Occipital lobe (tissue), 2 donors: ENCODE results near the gene RGPD3. TPM values are rescaled to one million over a fixed set of nuclear protein-coding genes. Genes with fewer than 3 reads are reported as not detected.

Experiments used
- DNase-seq: peaks from one replicate; lab custom pipeline; 2025; lab: John Stamatoyannopoulos, UW
- total RNA-seq: library from RNA; depleted of rRNA; stranded (reverse); fragments of >200 nt; gene quantifications from one replicate; pipeline ENCODE4 v1.2.3, GENCODE V29; 2014

RGPD3 gene
- total RNA-seq, 1 donor from 2014 or later: 0.94 TPM

DNA sequence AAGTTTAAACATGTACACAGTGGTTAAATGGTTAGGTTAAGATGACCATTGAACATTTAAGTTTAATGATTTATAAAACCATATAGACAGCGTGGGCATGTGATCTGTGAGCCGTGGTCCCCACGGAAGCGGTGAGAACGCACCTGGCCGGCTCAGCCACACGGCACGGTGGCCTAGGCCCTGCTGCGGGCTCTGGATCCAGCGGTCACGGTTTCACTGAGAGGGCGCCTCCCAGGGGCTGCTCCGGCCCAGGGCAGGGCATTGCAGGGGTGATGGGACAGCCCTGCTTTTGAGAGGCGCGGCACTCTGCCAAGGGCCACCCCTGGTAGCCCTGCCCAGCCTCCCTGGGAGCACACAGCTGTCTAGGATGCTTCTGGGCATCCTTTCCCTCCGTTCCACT lies 124.9 kb downstream of the RGPD3 start:
- no peak for DNase-seq

DNA sequence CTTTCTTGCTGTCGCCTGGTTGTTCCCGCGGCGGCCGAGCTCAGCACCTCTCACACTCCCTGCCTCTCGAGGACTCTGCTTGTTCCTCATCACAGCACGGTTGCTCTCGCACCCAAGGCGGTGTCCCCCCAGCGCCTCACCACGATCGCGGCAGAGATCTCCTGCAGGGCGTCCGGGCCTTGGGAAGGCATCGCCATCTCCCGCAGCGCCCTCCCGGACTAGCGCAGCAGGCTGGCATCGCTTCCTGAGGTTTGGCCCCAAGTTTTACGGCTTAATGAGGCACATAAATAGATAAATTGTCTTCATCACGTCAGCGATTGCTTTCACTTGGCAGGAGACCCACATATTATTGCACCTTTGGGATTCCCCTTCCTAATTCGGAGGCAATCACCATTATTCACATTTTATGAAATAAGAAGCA lies 125.4 kb downstream of the RGPD3 start:
- DNase-seq: no peak

DNA sequence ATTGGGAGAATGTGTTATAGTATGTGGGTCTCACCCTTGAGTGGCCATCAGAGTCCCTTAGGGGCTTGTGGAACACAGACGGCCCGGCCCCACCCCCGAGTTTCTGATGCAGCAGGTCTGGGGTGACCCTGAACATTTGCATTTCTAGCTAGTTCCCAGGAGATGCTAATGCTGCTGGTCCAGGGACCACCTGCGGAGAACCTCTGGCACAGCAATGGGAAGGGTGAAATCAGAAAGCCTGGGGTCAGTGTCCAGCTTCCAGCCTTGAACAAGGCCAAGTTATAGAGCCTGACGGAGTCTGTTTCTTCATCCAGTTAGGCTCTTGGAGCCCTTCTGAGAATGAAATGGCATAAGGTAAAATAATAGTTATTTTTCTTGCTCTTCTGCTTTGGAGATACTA lies 126.5 kb downstream of the RGPD3 start:
- DNase-seq: no peak

Other genes starting within 250 kb of the RGPD3 start
- not detected for gene CD8B2, start 19.0 kb upstream of the RGPD3 start, total RNA-seq